Stimulated activated memory B cell treated with anti-CD40 and anti-IgM and Interleukin-4, amounts not matched to agents 10 μg/mL and 1 μg/mL and 100 μg/mL, for 72 hours (primary cell): ENCODE results near the gene MDFIC2.
"Not testable (repeated sequence)": the region's sequence is repeated elsewhere in the genome, so short reads cannot be mapped to it uniquely, and the experiment has no call there.

Experiments used
- ATAC-seq: fragments of 150-1000 bp; cut with Tn5 transposase; 2 replicates; pipeline ENCODE4 v1.10.0; 2021
- H3K27ac Mint-ChIP-seq: one replicate; pipeline ENCODE4 v1.8.0; 2022; ENCODE audit warnings: mild to moderate bottlenecking, mixed read lengths
- H3K27me3 Mint-ChIP-seq: one replicate; pipeline ENCODE4 v1.8.0; 2022; ENCODE audit warnings: mixed read lengths
- H3K36me3 Mint-ChIP-seq: one replicate; pipeline ENCODE4 v1.8.0; 2022; ENCODE audit warnings: mixed read lengths
- H3K4me1 Mint-ChIP-seq: one replicate; pipeline ENCODE4 v1.8.0; 2022; ENCODE audit warnings: mixed read lengths
- H3K4me3 Mint-ChIP-seq: one replicate; pipeline ENCODE4 v1.8.0; 2022; ENCODE audit warnings: mild to moderate bottlenecking, moderate library complexity, mixed read lengths
- H3K9me3 Mint-ChIP-seq: one replicate; pipeline ENCODE4 v1.8.0; 2022; ENCODE audit warnings: mixed read lengths

MDFIC2 gene

DNA sequence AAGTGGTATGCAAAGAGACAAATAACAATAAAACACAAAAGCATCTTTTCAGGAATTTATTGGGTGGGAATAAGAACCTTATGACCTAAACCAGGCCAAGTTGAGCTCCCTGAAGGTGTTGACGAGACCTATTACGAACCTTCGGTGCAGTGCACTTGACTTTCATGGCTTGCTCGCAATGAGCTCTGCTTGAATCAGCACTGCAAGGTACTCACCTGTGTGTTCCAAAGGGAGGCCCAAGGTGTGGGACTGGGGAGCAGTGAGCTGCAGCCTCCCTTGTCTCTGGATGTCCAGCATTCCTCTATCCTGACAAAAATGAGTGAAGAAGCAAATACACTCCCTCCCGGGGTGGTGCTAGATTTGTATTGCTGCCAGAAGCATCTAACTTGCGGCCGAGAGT lies at the start of gene MDFIC2:
Gene MDFIC2, minus strand, starts transcription at position 303 of the 400 bp plus-strand sequence. CDS start 665 bp downstream, outside the sequence.
- Mint-ChIP-seq H3K36me3 (no peaks in the 10 kb centered on the region), H3K9me3 (no peaks in the 10 kb centered on the region), H3K4me1 (no peaks in the 10 kb centered on the region), H3K4me3 (no peak within 1 kb of the TSS), H3K27ac (no peak within 1 kb of the TSS), H3K27me3 (no peaks in the 10 kb centered on the region)
- no peak for ATAC-seq

DNA sequence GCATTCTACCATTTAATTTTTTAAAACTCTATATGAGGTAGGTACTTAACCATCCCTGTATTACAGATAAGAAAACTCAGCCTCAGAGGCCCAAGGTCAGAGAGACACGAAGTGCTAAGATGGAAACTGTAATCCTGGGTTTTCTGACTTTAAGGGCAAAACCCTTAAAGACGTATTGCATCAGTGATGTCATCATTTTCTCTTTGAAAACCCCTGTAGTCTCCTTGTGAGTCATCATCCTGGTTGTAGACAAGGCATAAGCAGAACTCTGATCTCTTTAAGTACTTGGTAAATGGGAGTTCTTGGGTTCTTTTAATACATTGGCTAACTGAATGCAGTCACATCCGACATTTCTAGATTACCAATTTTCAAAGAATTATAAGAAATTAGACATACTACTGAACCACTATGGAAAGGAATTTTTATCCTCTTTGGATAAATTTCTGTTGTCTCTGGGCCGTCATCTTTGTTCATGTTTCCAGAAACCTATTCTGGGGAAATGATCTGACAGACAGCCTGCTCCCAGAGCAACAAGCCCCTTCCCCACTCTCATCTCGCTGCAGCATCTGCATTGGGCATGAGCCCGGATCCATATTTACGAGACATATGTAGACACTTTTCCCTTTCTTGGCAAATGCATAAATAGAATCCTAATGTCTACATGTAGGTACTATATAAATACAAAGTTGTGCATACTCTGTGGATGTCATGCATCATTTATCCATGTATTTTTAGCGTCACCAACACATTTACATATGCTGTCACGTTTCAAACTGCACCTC lies 48.7 kb upstream of the MDFIC2 start:
- H3K9me3 Mint-ChIP-seq = peaks cover 9% of the 10 kb centered on the region
- ATAC-seq = peak; percentile 39

DNA sequence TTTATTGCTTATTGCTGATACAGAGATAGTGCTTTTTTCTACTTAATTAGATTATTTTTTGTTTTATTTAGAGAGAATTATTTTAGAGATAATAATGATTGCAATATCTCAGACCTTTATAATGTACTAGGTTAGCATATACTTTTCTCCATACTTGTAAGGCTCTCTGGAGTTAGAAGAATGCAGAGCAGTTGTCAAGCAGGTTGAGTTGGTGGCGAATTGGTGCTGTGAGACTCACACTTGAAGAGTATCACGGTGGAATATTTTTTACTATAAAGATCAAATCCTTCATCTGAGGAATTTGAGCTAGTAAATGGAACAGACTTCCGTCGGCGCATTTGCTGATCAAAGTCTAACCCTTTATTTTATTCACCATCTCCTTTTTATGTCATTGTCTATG lies 47.3 kb upstream of the MDFIC2 start:
- peaks cover 7% of the 10 kb centered on the region for H3K9me3 Mint-ChIP-seq
- no peak for ATAC-seq
- no peaks in the 10 kb centered on the region for H3K36me3 Mint-ChIP-seq

More for the DNA sequence above, 48.7 kb upstream of the MDFIC2 start:
- no peaks in the 10 kb centered on the region for H3K36me3 Mint-ChIP-seq
- H3K27me3 Mint-ChIP-seq = no peaks in the 10 kb centered on the region
- H3K4me1 Mint-ChIP-seq = no peaks in the 10 kb centered on the region
- H3K27ac Mint-ChIP-seq = no peak overlapping the region
- no peak overlapping the region for H3K4me3 Mint-ChIP-seq

DNA sequence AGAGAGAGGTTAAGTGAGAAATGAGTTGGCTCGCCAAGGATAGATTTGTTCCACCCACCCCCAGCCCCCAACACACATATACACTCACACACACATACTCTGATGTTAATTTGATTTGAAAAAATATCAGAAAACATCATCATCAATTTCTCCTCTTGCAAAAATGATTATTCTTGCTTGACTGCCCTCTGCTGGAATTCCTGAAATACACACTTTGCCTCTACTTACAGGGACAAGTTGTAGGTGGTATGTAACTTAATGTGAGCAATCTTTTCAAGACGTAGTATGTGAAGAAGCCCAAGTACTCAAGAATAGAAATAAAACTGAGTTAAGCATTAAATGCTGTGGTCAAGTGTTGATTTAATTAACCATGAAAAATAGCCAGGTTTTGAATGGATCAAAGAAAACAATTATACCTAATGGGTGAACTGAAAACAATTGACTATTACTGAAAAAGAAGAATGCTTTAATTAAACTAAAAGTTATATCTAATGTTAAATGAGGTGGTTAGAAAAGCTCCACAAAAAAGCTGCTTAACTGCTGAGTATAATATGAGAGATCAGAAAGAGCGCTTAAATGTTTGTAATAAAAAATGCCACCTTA lies 46.6 kb upstream of the MDFIC2 start:
- H3K4me1 Mint-ChIP-seq = no peaks in the 10 kb centered on the region
- ATAC-seq = no peak
- no peaks in the 10 kb centered on the region for H3K27me3 Mint-ChIP-seq
- peaks cover 5% of the 10 kb centered on the region for H3K9me3 Mint-ChIP-seq
- H3K4me3 Mint-ChIP-seq = no peak overlapping the region
- no peaks in the 10 kb centered on the region for H3K36me3 Mint-ChIP-seq
- no peak overlapping the region for H3K27ac Mint-ChIP-seq

More for the DNA sequence above, 47.3 kb upstream of the MDFIC2 start:
- Mint-ChIP-seq H3K4me3 (no peak overlapping the region), H3K4me1 (no peaks in the 10 kb centered on the region), H3K27ac (no peak overlapping the region), H3K27me3 (no peaks in the 10 kb centered on the region)

DNA sequence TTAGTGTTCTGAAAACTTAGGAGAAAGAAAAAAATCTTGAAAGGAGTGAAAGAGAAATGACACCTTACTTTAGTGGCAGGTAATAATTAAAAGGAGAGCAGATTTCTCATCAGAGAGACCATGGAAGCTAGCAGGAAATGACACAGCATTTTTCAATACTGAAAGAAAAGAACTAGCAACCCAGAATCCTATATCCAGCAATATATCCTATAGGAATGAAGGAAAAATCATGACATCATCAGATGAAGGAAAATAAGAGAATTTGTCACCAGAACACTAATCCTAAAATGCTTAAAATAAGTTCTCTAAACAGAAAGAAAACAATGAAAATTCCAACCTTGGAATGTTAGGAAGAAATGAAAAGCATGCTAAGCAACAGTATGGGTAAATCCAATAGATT lies 39.8 kb upstream of the MDFIC2 start:
- H3K36me3 Mint-ChIP-seq = no peaks in the 10 kb centered on the region
- no peaks in the 10 kb centered on the region for H3K4me1 Mint-ChIP-seq
- ATAC-seq = no peak
- no peaks in the 10 kb centered on the region for H3K27me3 Mint-ChIP-seq
- no peak overlapping the region for H3K4me3 Mint-ChIP-seq
- no peak overlapping the region for H3K27ac Mint-ChIP-seq
- H3K9me3 Mint-ChIP-seq = no peaks in the 10 kb centered on the region

DNA sequence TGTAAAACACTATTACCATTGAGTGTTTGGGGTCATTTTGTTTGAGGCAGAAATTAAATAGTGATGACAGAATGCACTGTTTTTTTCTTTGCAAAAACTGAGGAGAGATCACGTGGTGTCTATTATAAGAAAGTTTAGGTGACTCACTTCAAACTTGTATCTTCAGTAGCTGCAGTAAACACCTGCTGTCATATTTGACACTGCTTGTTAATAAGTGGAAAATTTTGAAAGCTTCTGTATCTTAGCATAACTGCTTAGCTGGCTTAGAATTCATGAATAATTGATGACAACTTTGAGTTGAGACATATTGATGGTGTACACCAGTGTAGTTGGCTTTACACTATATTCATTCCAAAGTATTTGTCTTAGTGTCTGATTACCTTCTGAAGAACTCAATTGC lies 29.7 kb upstream of the MDFIC2 start:
- Mint-ChIP-seq H3K4me1 (no peaks in the 10 kb centered on the region), H3K9me3 (peaks cover 8% of the 10 kb centered on the region), H3K4me3 (no peak overlapping the region), H3K36me3 (no peaks in the 10 kb centered on the region), H3K27ac (no peak overlapping the region), H3K27me3 (no peaks in the 10 kb centered on the region)
- no peak for ATAC-seq

DNA sequence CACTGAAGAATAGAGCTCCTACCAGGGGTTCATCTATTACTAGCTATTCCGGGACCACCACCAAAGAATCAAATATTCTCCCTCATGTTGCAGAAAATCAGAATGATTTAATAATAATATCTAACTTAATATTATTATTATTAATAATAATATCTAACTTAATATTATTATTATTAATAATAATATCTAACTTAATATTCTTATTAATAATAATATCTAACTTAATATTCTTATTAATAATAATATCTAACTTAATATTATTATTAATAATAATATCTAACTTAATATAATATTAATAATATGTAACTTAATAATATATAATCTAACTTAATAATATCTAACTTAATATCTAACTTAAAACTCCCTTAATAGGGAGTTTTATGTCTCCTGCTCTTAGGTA lies 24.4 kb upstream of the MDFIC2 start:
- ATAC-seq, H3K36me3 Mint-ChIP-seq, H3K4me1 Mint-ChIP-seq, H3K27ac Mint-ChIP-seq, H3K27me3 Mint-ChIP-seq, H3K9me3 Mint-ChIP-seq, H3K4me3 Mint-ChIP-seq: not testable (repeated sequence)

DNA sequence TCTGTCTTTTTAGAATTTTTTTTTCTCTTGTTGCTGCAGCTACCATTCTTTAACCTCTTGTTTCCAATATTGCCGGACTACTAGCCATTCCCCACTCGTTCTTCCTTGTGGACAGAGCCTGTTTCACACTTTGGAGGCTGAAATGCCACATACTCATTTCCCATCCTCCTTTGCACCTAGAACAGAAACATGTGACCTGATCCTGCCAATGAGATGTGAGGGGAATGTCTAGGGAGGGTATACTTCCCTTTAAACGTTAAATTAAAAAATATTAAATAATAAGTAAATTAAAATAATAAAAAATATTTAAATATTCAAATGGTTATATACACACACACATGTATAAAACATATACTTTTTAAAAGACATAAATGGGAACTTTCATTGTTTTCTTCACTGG lies 20.6 kb upstream of the MDFIC2 start:
- no peak overlapping the region for H3K4me3 Mint-ChIP-seq
- no peaks in the 10 kb centered on the region for H3K4me1 Mint-ChIP-seq
- no peaks in the 10 kb centered on the region for H3K36me3 Mint-ChIP-seq
- ATAC-seq = no peak
- no peak overlapping the region for H3K27ac Mint-ChIP-seq
- no peaks in the 10 kb centered on the region for H3K27me3 Mint-ChIP-seq
- peaks cover 3% of the 10 kb centered on the region for H3K9me3 Mint-ChIP-seq

DNA sequence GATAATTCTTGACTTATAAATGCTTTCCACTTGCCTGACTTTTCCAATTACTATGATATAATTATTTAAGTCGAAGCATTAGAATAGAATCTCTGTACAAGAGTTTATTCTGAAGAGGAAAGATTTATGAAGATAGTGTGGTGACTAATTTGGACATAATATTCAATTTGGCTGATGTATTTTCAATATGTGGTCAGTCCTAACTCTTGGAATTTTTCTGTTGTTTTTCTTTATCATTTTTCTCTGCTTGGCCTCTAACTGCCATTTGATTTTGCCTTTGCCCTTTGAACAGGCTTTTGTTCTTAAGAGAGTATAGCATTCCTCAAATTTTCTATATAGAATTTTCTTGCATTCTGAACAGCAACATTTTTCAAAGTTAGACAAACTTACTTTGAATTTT lies 2.6 kb upstream of the MDFIC2 start:
- Mint-ChIP-seq H3K27me3 (no peaks in the 10 kb centered on the region), H3K9me3 (peaks cover 7% of the 10 kb centered on the region), H3K4me1 (no peaks in the 10 kb centered on the region), H3K4me3 (no peak overlapping the region), H3K36me3 (no peaks in the 10 kb centered on the region), H3K27ac (no peak overlapping the region)
- no peak for ATAC-seq

DNA sequence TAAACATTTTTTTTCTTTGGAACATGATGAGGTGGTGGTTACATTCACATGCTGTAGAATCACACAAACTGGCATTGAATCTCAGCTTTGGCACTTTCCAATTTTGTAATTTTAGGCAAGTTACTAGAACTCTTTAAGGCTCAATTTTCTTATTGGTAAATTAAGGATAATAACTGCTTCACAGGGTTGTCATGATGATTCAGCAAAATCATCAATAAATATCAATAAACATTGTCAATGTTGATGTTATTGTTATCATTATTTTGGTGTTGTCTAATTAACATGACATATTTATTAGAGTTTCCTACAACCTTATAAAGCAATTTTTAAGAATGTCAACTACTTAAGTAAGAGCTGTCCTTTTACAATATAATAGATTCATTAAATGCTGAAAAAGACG lies 1.6 kb downstream of the MDFIC2 start:
- Mint-ChIP-seq H3K4me3 (no peak overlapping the region), H3K36me3 (no peaks in the 10 kb centered on the region), H3K27ac (no peak overlapping the region), H3K9me3 (no peaks in the 10 kb centered on the region), H3K4me1 (no peaks in the 10 kb centered on the region), H3K27me3 (no peaks in the 10 kb centered on the region)
- no peak for ATAC-seq

DNA sequence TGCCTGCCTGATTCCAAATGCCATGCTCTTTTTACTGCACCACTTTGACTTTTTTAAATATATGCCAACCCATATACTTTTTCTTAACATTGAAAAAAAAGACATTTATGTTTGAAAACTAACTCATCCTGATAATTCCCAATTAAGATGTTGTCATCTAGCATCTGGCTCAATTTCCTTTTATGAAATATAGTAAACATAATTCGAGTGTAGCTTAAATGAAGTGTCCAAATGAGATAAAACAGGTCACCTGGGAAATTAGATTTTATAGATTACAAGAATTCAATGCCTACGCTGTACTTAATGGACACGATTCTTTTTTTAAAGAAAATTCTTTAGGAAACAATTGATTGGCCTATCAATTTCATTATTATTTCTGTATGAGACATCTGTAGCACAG lies 2.8 kb downstream of the MDFIC2 start:
- Mint-ChIP-seq H3K27ac (no peak overlapping the region), H3K27me3 (no peaks in the 10 kb centered on the region)
- no peak for ATAC-seq

DNA sequence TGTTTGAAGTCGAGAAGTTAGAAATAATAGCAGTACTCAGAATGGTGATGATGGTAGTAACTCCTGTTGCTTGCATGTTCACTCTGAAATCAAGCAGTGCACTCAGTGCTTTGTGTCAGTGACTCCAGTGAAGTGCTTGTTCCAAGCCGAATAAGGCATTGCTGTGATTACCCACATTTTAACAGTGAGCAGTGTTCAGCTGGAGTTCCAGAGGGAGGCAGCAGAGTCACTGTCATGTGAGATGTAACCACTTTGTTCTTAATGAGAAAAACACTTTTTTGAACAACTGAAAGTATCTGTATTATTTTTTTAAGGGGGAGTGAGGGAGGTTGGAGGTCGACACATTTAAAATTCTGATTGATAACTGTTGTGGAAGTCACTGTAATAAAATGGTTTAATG lies 3.7 kb downstream of the MDFIC2 start:
- Mint-ChIP-seq H3K9me3 (peaks cover 3% of the 10 kb centered on the region), H3K36me3 (no peaks in the 10 kb centered on the region), H3K27ac (no peak overlapping the region), H3K4me1 (no peaks in the 10 kb centered on the region), H3K4me3 (no peak overlapping the region), H3K27me3 (no peaks in the 10 kb centered on the region)
- no peak for ATAC-seq

More for the DNA sequence above, 2.8 kb downstream of the MDFIC2 start:
- Mint-ChIP-seq H3K36me3 (no peaks in the 10 kb centered on the region), H3K4me1 (no peaks in the 10 kb centered on the region), H3K4me3 (no peak overlapping the region), H3K9me3 (peaks cover 3% of the 10 kb centered on the region)

DNA sequence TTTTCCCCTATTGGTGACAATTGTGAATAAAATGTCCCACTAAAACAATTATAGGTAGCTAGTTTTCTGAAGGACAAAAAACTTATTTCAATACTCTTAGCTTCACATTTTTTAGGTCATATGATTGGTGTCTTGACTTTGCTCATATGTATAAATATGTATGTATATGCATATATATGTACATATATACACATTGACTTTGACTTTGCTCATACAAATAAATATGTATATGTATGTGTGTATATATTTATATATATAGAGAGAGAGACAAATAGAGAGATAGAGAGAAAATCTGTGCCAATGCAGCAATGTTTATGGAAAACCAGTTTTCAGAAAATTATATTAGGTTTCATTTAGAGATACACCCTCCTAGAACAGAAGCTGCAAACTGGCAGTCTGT lies 5.7 kb downstream of the MDFIC2 start:
- H3K27ac Mint-ChIP-seq = no peak overlapping the region
- no peaks in the 10 kb centered on the region for H3K4me1 Mint-ChIP-seq
- no peak for ATAC-seq
- H3K4me3 Mint-ChIP-seq = no peak overlapping the region
- no peaks in the 10 kb centered on the region for H3K36me3 Mint-ChIP-seq
- peaks cover 3% of the 10 kb centered on the region for H3K9me3 Mint-ChIP-seq
- H3K27me3 Mint-ChIP-seq = no peaks in the 10 kb centered on the region

DNA sequence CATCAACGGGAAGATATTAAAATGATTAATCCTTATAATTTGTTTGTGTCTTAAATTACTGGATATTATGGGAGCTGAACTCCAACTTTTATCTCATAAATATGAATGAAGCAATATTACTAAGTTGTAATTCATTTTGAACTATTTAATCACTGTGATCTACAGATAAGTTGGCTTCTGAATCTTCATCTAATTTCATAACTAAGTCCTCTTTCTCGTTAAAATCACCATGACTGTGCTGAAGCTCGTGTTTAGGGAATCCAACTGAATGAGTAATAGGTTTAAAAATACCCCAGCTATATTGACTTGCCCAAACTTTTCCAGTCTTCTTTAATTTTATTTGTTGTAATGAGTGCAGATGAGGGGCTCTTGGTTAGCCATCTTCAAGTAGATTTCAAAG lies 14.1 kb downstream of the MDFIC2 start:
- ATAC-seq = no peak
- no peaks in the 10 kb centered on the region for H3K27me3 Mint-ChIP-seq
- H3K27ac Mint-ChIP-seq = no peak overlapping the region
- no peaks in the 10 kb centered on the region for H3K4me1 Mint-ChIP-seq
- no peaks in the 10 kb centered on the region for H3K9me3 Mint-ChIP-seq
- H3K36me3 Mint-ChIP-seq = no peaks in the 10 kb centered on the region
- H3K4me3 Mint-ChIP-seq = no peak overlapping the region

DNA sequence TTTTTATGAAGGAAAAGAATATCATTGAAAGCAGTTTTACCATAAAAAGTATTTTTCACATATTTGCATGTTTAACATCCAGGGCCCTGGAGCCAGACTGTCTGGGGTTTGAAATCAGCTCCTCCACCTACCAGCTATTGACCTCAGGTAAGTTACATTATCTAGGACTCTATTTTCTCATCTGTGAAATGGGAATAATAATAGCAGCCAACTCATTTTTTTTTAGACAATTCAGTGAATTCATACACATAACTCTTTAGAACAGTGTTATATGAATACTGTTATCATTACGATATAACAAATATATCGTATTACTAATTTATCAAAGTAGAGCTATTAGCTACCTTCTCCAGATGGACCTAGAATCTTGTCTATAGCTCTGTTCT lies 21.3 kb downstream of the MDFIC2 start:
- Mint-ChIP-seq H3K27ac (no peak overlapping the region), H3K4me3 (no peak overlapping the region), H3K36me3 (no peaks in the 10 kb centered on the region), H3K4me1 (no peaks in the 10 kb centered on the region), H3K27me3 (no peaks in the 10 kb centered on the region), H3K9me3 (no peaks in the 10 kb centered on the region)
- no peak for ATAC-seq

DNA sequence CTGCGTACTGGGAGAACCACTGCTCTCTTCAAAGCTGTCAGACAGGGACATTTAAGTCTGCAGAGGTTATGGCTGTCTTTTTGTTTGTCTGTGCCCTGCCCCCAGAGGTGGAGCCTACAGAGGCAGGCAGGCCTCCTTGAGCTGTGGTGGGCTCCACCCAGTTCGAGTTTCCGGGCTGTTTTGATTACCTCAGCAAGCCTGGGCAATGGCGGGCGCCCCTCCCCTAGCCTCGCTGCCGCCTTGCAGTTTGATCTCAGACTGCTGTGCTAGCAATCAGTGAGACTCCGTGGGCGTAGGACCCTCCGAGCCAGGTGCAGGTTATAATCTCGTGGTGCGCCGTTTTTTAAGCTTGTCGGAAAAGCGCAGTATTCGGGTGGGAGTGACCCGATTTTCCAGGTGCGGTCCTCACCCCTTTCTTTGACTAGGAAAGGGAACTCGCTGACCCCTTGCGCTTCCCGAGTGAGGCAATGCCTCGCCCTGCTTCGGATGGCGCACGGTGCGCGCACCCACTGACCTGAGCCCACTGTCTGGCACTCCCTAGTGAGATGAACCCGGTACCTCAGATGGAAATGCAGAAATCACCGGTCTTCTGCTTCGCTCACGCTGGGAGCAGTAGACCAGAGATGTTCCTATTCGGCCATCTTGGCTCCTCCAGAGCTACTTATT lies 21.9 kb downstream of the MDFIC2 start:
- not testable (repeated sequence) for H3K4me1 Mint-ChIP-seq, H3K9me3 Mint-ChIP-seq, H3K27me3 Mint-ChIP-seq, H3K27ac Mint-ChIP-seq, H3K4me3 Mint-ChIP-seq, H3K36me3 Mint-ChIP-seq, ATAC-seq
